HuH-7.5 (cell line): ENCODE data around the gene CSMD2.

ENCODE experiments used
- DNase-seq: peaks from one replicate; pipeline ENCODE4 v3.0.0; 2011; ENCODE audit warnings: low spot score

Gene CSMD2

DNA sequence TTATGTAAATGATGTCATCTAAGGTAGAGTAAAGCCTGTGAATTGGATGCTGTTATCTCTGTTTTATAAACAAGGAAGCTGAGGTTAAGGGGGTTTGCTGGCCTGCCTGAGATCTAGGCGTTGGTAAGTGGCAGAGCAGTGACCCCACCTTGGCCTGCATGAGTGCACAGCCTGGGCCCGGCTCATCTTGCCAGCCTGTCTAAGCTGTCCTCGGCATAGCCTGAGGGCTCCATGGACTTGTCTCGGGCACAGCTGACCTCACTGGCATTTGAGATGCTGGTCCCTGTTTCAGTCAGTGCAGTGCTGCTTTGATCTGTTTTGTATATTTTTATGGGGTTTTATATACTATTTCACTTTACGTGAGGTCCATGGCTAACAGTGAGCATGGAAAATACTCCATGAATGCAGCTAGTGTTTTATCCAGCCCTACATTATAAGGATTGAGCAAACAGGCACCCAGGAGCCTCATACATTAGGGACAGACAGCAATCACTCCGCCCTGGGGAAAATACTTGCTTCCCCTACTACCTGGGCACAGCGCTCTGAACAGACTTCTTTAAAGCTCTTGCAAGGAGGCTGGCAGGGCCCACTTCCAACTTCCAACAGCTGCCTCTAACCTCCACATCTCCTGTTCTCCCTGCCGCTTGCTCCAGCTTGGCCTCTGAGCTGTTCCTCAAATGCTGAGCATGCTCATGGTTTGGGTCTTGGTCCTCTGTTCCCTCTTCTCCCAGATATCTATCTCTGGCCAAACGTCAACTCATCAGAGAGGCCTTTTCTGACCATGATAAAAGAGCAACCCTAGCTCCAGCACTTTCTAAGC is 451.8 kb downstream of the CSMD2 start:
- no peak for DNase-seq

DNA sequence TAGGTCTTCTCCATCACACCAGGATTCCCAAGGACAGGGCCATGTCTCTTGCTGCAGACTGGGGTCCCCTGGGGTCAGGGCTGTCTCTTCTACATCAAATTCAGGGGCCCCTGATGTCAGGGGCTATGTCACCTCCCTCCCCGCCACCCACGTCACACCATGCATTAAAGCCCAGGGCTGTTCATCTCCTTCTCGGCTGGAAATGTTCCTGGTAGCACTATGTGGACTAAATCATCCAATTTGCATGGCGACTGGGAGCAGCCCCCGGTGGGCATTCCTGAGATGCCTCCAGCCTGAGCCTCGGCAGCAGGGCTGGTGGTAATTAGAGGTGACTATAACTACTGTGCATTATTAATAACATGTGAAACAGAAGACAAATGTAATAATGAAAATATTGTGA is 452.8 kb downstream of the CSMD2 start:
- no peak for DNase-seq

DNA sequence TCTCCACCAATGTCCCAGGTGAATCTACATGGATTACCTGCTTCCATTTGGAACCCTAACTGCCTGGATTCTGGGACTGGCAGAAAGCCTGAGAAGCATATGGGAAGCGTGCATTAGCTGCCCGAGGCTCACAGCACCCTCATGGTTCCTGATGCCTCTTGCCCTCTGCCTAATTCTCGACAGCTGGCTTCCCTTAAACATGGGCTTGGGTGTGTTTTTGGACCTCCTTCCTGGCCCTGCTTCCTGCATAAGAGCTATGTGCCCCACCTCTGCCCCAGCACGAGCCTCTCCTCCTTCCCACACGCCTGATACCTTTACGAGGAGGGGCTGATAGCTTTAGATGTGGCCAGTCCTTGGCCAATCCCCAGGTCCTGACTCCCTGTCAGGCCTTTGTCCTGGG is 453.5 kb downstream of the CSMD2 start:
- no peak for DNase-seq

DNA sequence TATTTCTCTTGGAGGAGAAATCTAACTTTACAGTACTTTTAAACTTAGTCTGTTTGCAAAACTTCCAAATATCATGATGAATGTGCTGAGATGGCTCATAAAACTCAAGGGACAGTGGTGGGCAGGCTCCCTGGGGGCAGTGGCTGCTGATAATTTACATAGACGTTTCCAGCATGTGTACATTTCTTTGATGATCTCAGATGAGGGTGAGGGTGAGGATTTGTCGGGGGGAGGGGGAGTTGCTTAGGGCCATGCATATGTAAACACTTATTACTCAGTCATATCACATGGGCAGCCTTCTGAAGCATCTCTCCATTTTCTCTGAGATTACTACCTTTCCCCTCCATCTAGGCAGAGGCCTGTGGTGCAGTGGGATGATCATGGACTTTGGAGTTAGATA is 454.1 kb downstream of the CSMD2 start:
- no peak for DNase-seq

DNA sequence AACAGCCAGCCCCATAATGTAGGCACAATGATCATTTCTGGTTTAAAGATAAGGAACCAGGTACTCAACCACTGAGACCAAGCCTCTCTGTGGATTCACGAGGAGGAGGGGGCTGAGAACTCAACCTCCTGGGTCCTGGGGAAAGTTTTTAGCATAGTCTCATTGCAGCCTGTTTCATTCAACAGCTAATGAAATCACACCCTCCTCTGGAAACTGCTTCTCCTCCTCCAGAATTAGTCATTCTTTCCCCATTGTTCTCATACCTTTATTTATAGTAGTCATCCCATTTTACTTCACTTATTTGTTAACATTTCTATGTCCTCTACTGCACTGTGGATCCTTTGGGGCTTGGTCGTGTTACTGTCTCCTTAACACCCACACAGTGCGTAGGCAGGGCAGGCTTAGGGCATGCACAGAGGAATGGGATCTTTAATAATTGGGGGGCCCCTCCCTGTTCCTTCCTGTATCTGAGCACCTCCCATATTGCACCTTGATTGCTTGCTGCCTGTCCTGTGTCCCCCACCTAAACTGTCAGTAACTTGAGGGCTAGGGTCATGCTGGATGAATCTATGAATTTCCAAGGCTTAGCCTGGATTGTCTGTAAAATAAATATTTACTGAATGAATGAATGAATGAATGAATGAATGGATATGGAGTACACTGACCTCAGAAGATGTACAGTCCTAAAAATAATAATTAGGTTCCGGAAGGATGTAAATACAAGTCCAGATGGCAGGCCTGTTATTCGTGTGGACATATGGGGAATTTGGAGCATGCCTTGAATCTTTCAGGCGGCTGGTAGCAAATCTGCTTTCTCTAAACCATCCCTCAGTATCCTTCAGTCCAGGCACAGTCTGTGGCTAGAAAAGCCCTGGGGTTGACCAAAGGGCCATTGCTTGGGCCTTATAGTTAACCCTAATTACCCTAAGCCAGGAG is 455.0 kb downstream of the CSMD2 start:
- no peak for DNase-seq

DNA sequence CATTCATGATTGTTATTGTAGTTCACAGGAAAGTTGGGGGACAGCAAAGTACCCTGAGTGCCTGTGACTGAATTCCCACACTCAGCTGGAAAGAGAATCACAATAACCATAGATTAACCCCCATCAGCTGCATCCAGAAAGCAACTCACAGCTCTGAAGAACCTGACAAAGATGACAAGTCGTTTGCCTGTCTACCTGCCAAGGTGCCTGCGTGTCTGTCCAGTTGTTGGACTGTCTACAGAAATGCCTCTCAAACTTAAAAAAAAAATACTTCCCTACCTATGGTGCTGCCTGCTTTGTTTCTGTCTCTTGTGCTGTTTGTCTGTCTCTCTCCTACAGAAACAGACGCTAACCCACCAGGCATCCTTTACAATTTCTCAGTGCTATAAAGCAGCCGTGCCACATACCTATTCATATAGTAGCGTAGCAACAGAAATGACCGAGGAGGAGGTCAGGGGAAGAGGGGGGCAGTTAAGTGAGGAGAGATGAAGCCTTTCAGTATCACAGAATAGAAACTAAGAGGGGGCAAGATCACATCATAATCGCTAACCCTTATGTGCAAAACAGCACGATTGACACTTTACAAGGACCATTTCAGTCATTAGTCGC is 455.8 kb downstream of the CSMD2 start:
- no peak for DNase-seq

DNA sequence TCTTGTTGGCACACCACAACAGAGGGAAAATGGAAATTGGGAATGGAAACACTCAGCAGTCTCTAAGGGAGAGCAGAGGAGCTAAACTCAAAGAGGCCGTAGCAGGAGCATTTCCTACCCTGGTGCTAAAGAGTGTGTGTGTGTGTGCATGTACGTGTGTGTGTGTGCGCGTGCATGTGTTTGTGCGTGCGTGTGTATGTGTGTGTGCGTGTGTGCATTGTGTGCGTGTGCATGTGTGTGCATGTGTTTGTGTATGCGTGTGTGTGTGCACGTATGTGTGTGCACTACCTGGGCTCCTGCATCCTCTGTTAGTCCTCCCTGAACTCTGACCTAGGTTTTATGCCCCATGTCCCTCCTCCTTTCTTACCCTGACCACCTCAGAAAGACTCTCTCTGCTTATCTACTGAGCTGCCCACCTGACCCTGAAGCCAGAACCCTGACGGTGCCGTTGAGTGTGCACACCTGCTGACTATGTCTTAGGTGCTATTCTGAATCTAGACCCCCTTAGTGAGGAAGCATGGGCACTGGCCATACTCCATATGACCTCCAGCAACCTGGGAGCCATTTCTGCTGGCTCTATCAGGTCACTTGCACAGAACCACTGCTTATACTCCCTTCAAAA is 458.3 kb downstream of the CSMD2 start:
- DNase-seq, result no peak

DNA sequence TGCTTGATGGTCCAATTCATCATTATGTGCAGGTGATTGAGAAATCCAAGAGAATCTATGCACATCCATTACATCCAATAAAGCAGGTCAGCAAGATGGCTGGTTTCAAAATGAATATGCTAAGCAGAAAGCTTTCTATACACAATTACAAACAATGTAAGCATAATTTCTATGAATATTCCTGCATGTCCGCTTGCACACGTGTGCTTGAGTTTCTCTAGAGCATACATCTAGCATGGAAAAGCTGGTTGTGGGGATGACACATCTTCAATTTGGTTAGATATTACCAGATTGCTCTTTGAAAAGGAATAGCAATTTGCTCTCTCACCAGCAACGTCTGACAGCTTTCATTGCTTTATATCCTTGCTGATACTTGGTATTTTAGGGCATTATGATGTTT is 461.6 kb downstream of the CSMD2 start:
- DNase-seq, result no peak

DNA sequence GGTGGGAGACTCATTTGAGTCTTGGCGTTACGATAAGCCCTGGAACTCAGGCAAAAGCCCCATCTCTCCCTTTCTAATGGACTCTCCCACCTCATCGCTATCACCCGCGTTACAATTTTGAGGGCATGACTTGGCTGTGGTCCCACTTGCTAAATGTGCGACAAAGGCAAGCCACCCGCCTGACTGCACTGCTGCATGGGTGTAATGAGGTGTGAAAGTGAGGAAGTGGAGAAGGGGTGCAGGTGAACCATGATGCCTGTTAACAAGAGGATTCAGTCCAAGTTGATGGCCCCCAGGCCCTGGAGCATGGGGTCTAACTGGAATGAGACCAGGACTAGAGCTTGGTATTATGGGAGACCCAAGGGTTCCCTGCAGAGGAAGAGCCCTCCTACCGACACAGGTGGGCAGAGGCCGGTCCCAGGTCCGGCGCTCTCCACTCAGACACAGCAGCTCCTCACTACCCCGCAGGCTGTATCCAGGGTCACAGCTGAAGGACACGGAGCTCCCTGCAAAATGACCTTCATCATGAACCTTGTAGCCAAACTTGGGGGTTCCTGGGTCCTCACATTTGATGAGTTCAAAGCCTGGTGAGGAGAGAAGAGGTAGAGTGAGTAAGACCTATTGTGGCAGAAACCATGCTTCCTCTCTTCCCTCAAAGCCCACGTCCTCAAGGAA is 466.5 kb downstream of the CSMD2 start:
- no peak for DNase-seq

DNA sequence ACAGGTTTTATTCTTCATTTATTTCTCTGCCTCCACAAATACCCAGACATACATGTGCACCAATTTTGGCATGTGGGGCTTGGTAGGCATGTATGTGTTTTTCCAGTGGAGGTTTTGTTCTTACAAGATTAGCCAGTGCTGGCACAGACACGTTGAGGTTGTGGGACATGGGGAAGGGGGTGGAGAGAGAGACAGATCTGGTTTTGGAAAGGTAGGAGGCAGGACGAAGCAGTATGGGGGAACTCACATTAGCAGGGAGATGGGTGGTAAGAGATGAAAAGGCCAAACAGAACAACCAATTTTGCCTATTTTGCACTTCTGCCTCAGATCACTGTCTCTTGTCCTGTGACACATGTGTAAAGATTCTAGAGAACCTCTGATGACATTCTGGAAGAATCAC is 467.2 kb downstream of the CSMD2 start:
- DNase-seq, result no peak

DNA sequence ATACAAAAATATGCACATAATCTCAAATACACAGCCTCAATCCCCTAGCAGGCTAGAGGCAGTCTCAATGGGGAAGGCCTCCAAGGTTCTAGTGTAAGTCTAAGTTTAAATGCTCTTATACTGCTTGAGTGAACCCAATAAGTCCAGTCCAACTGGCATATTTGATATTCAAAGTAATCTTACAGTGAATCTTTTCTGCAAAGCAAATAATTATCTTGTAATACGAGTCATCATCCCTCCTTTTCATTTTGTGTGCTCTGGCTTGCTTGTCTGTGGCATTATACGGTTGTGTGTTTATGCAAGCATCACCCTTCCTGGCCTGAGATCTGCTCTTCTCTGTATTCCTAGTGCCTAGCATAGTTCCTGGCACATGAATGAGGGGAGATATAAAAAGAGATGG is 468.1 kb downstream of the CSMD2 start:
- DNase-seq, result no peak

DNA sequence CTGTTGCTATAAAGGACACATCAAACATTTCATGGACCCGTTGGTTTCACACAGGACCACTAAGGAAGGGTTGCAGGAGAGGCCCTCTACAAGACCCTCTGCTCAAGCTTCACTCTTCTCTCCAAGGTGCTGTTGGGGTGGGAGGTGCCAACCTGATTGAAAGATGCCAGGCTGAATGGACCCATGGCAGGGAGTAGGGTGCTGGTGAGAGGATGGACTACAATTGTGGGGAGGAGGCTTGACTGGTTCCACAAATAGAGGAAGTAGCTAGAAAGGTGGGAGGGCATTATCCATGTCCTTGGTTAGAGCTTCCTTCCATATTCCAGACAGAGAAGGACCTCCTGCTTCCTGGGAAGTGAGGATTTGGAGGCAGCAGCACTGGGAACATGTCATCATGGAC is 468.7 kb downstream of the CSMD2 start:
- no peak for DNase-seq

DNA sequence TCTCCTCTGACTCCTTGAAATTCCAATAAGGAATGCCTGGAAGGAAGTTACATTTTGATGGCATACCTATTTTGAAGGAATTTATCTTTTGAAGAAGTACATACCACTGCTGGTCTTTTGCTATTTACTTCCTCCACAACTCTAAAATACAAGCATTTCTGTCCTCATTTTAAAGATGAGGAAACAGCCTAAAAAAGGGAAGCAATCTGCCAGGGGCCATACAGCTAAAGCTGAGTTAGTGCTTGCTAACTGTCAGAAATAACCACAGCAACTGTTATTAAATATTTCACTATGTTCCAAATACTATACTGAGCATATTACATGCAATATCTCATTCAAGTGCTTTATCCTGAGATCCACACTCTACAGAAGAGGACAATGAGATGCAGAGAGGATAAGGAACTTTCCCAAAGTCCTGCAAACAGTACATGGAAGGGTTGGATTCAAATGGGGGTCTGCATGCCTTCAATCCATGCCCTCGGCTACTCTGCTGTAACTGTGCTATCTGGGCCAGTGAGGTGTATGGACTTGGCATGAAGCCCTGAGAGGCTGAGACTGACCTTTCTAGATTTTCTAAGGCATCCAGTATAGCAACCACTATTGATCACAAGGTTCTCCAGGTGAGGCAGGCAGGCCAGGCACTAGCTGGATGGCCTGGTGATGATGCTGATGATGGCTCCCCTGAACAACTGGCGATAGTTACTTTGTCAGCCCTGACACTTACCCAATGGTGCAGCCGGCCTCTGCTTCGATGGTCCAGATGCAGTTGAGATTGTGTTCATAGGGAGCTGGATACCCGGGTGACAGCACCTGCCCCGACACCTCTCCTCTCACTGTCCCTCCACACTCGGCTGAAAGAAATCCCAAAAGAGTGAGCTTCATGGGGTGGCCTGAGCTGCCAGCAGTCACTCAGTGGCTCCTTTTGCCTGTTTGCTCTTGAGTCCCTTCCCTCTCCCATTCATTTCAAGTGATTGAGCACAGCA is 472.5 kb downstream of the CSMD2 start:
- DNase-seq, result no peak

DNA sequence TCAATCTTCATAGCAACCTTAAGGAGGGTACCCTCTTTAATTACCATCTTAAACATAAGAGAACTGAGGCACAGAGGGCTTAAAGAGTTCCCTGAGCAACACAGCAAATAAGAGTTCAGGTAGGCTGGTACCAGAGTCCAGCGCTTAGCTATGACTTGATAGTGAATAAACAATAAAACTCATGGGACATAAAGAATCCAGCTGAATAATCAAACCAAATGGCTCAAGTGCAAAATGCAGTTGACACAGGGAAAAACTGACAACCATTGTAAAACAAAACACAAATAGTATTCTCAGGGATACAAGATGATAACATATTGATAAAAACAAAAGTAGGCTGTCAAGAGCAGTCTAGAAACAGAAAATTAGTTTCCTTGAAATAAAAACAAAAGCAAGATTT is 478.0 kb downstream of the CSMD2 start:
- DNase-seq, result no peak

DNA sequence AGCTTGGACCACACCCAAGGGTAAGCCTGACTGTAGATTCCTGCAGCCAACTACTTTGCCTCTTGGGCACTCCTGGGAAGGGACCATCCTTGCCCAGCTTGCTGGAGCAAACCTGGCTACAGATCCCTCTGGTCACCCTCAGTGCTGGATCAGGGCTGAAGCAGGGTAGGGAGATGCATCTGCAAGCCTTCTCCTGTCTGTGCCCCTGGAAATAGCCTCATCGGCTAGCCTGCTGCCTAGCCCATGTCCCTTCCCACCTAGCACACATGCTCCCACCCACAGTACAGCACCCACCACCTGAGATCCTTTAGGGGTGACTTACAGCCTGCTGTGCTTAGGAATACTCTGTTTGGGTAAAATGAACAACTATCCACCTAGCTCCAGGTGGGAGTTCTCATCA is 478.5 kb downstream of the CSMD2 start:
- no peak for DNase-seq

DNA sequence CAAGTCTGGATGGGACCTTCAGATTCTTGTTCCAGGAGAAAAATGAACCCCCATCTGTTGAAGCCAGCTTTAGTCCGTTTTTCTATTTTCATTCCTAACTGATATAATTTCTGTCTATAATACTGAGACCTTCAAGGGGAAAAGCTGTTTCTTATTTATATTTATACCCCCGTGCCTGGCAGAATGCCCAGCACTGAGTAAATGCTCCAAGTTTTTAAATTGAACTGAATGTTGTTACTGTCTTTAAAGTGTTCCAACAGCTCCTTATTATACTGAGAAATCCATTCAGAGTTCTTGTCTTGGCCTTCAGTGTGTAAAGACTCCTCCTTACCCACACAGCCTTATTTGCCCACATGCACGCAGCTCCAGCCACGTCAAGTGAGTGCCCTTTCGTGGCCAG is 479.8 kb downstream of the CSMD2 start:
- DNase-seq, result no peak

DNA sequence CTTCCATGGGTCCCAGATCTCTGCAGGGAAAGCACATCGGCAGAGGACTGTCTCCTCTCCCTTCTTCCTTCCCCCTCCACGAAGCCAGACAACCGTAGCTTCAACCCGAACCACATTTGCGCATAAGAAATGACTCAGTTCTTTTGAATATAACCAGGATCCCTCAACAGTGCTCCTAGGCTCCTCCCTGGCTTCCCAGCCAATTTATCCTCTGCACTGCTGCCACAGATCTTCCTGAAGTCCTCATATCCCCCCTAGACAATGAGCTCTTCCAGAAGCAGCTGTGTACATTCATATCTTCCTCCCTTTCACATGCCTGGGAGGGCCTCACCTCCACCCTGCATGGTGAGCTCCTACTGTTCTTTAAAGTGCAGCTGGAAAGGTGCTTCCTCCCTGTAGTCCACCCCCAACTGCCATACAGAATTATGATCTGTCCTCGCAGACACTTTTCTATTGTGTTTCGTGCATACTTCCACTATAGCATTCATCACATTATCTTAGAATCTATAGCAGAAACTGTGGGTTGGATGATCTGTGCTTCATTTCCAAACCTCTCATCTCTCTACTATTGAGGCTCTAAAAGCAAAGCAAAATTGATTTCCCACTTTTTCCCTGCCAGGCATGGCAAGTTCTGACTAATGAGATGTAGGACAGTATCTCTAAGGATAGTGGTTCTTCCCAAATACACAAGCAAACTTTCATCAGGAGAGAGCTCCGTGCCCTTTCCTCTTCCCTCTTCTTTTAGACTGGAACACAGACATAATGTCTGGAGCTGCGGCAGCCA is 480.4 kb downstream of the CSMD2 start:
- DNase-seq, result no peak

DNA sequence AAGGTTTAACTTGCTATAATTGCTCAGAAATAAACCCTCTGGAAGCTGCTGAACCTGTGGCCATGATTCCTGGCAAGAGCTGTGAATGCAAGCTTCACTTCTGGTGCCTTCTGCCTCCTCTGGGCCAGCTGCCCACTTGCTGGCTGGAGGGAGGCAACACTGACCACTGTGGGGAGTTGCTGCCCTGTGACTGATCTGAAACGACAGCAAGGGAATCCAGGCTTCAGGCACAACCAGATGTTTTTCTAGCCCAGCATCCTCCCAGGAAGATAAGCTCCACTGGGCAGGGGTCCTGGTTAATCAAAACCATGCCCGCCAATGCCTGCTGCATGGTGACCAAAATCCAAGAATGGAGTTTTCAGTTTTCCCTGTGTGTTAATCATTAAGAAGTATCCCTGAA is 481.1 kb downstream of the CSMD2 start:
- DNase-seq, result no peak

DNA sequence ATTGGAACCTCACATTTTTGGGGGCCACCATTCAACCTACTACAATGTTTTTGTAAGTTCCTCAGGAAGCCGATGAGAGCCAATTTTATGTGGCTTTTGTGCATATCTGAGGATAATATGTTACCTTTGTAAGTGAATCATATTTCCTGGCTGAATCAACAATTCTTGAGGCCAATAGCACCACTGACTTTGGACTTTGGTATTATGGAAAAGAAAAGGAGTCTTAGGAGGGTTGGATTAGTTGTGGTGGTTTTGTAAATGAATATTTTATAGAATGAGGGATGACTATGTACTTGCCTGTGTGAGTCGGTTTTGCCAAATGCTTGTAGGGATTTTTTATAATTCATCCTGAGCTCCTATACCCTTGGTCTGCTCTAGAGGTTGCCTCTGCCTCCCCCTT is 482.7 kb downstream of the CSMD2 start:
- DNase-seq, result no peak
